Activated CD4-positive, alpha-beta T cell treated with anti-CD3 and anti-CD28 coated beads, Interleukin-2, amount 50 U/mL, for 4 hours (primary cell): ENCODE measurements around the gene MAGI2.

Source experiments
- DNase-seq, 2 experiments: peaks; one replicate each; pipeline ENCODE4 v3.0.0-alpha.2; 2020

The MAGI2 gene

GRCh38 chr7:78151229-78151628 is 1302.2 kb downstream of the MAGI2 start:
- no peak for DNase-seq

GRCh38 chr7:78149787-78150186 is 1303.7 kb downstream of the MAGI2 start:
- no peak for DNase-seq

- DNase-seq = no peak
Measured at GRCh38 chr7:78148166-78148894, 1305.1 kb downstream of the MAGI2 start.

- DNase-seq = no peak
Measured at GRCh38 chr7:78146546-78146945, 1306.9 kb downstream of the MAGI2 start.

- DNase-seq = no peak
Measured at GRCh38 chr7:78143661-78144060, 1309.8 kb downstream of the MAGI2 start.

GRCh38 chr7:78141522-78142281 is 1311.8 kb downstream of the MAGI2 start:
- no peak for DNase-seq

GRCh38 chr7:78140109-78140508 is 1313.4 kb downstream of the MAGI2 start:
- DNase-seq = no peak

- no peak for DNase-seq
Measured at GRCh38 chr7:78139335-78139734, 1314.1 kb downstream of the MAGI2 start.

GRCh38 chr7:78134774-78135173 is 1318.7 kb downstream of the MAGI2 start:
- DNase-seq = no peak

- DNase-seq = no peak
Measured at GRCh38 chr7:78134256-78134655, 1319.2 kb downstream of the MAGI2 start.

GRCh38 chr7:78130446-78131215 is 1322.8 kb downstream of the MAGI2 start:
- DNase-seq = no peak

GRCh38 chr7:78129865-78130264 is 1323.6 kb downstream of the MAGI2 start:
- no peak for DNase-seq

GRCh38 chr7:78127009-78127408 is 1326.5 kb downstream of the MAGI2 start:
- no peak for DNase-seq

- DNase-seq = no peak
Measured at GRCh38 chr7:78125884-78126283, 1327.6 kb downstream of the MAGI2 start.

GRCh38 chr7:78124216-78124615 is 1329.3 kb downstream of the MAGI2 start:
- DNase-seq = no peak

- no peak for DNase-seq
Measured at GRCh38 chr7:78121888-78122287, 1331.6 kb downstream of the MAGI2 start.

GRCh38 chr7:78118470-78118869 is 1335.0 kb downstream of the MAGI2 start:
- DNase-seq = no peak

- DNase-seq = no peak
Measured at GRCh38 chr7:78115876-78116275, 1337.6 kb downstream of the MAGI2 start.

- no peak for DNase-seq
Measured at GRCh38 chr7:78114993-78115392, 1338.5 kb downstream of the MAGI2 start.

- no peak for DNase-seq
Measured at GRCh38 chr7:78112488-78112887, 1341.0 kb downstream of the MAGI2 start.

- DNase-seq = no peak
Measured at GRCh38 chr7:78111386-78111785, 1342.1 kb downstream of the MAGI2 start.

GRCh38 chr7:78103475-78103874 is 1350.0 kb downstream of the MAGI2 start:
- DNase-seq = no peak

GRCh38 chr7:78101076-78101475 is 1352.4 kb downstream of the MAGI2 start:
- no peak for DNase-seq
